ENCODE data around the gene TET3. TPM values are rescaled to one million over a fixed set of nuclear protein-coding genes. Genes with fewer than 3 reads are reported as not detected.

Gene TET3
- total and polyA plus RNA-seq, 9 of the 15 experiments (the other 6 are each of a cell fraction or from before 2014, with no cell fraction given) = 0.35 to 16.3 (median 5.5) TPM

GRCh38 chr2:73935641-73936040 lies 49.1 kb upstream of the TET3 start:
- H3K4me1 ChIP-seq (replicated peaks in 1 of 2; ENCODE audit: control insufficient read depth in 2 of 2, insufficient read depth in 2 of 2, low read length in 2 of 2) = peaks cover 0 to 5% of the 10 kb centered on the region in 2 experiments; a peak in 2 of 5 replicates
- CTCF ChIA-PET (ENCODE audit: low intra/inter-chr PET ratio) = no interaction called here
- peaks cover 3% of the 10 kb centered on the region for H3K9me1 ChIP-seq (ENCODE audit: control insufficient read depth, insufficient read depth, low read length)
- no peak overlapping the region for H2AFZ ChIP-seq (ENCODE audit: low read depth, low read length)
- no peak overlapping the region for H3K4me3 ChIP-seq
- FAIRE-seq = no peak
- DNase-seq (ENCODE audit: extremely low read depth in 1 of 4, low spot score in 3 of 4) = no peak
- intact Hi-C loops (cut with micrococcal nuclease) (no loop called here), in situ Hi-C loops (cut with MboI) (no loop called here)
- ATAC-seq = no peak
- H3K79me2 ChIP-seq (ENCODE audit: control insufficient read depth, insufficient read depth, low read length) = peaks cover 90% of the 10 kb centered on the region
- H3K9ac ChIP-seq (ENCODE audit: insufficient read depth in 1 of 2, low read depth in 2 of 2, low read length in 2 of 2) = no peak overlapping the region
- no peaks in the 10 kb centered on the region for H3K9me3 ChIP-seq (replicated peaks; ENCODE audit: control insufficient read depth, insufficient read depth, low read depth, low read length)
- H3K27ac ChIP-seq (ENCODE audit: extremely low read depth, low read depth, low read length) = no peak overlapping the region
- H4K20me1 ChIP-seq (replicated peaks; ENCODE audit: control insufficient read depth, insufficient read depth, low read length) = peaks cover 34% of the 10 kb centered on the region
- peaks cover 80% of the 10 kb centered on the region for H3K36me3 ChIP-seq (ENCODE audit: control insufficient read depth, insufficient read depth, low read length)
- POLR2A ChIA-PET = interaction anchor here (1.3 kb wide), 1 partner anchor 9 kb away, joined by 3 read pairs; the partner anchor contains the start of gene DGUOK
- no peak overlapping the region for H3K4me2 ChIP-seq (ENCODE audit: insufficient read depth, low read length)
- no peaks in the 10 kb centered on the region for H3K27me3 ChIP-seq (ENCODE audit: control insufficient read depth in 2 of 2, insufficient read depth in 2 of 2, low read length in 2 of 2)
- no peak for TF ChIP-seq CREB1 (IDR thresholded peaks at IDR 0.05)
- TF ChIP-seq CREB1 (CRISPR knock-in tag; IDR thresholded peaks at IDR 0.05) = no peak
- TF ChIP-seq SIX5 (IDR thresholded peaks at IDR 0.05; ENCODE audit: borderline replicate concordance in 1 of 2, insufficient read depth in 1 of 2, low read depth in 1 of 2, low read length in 2 of 2) = no peak
- TF ChIP-seq ZNF282 (CRISPR knock-in tag; IDR thresholded peaks at IDR 0.05) = no peak
- no peak for TF ChIP-seq ZNF76 (CRISPR knock-in tag; IDR thresholded peaks at IDR 0.05; ENCODE audit: borderline replicate concordance)
- TF ChIP-seq MECOM (CRISPR knock-in tag; IDR thresholded peaks at IDR 0.05) = no peak
- TF ChIP-seq CBX5 (IDR thresholded peaks at IDR 0.05; ENCODE audit: borderline replicate concordance, low read depth) = no peak
- no peak for TF ChIP-seq PHF21A (IDR thresholded peaks at IDR 0.05; ENCODE audit: borderline replicate concordance, low read depth)
- TF ChIP-seq ZNF3 (CRISPR knock-in tag; IDR thresholded peaks at IDR 0.05) = no peak
- TF ChIP-seq TCF7 (IDR thresholded peaks at IDR 0.05; ENCODE audit: borderline replicate concordance) = no peak
- no peak for TF ChIP-seq NUFIP1 (IDR thresholded peaks at IDR 0.05; ENCODE audit: partially characterized antibody)
- BruUV-seq (replicated peaks) = no TSS peak

Measured in K562 (cell line).